ENCODE measurements around the gene STK24.
A peak's percentile ranks its signal among the peaks of the same experiment; 100 is the strongest.

STK24 gene

GRCh38 chr13:98473135-98473787, 103.6 kb downstream of the STK24 start:
- no peak for DNase-seq (ENCODE audit: low read depth)
- no peak overlapping the region for H3K4me3 ChIP-seq (ENCODE audit: low read depth, low read length)
- TF ChIP-seq, protein P1, sequence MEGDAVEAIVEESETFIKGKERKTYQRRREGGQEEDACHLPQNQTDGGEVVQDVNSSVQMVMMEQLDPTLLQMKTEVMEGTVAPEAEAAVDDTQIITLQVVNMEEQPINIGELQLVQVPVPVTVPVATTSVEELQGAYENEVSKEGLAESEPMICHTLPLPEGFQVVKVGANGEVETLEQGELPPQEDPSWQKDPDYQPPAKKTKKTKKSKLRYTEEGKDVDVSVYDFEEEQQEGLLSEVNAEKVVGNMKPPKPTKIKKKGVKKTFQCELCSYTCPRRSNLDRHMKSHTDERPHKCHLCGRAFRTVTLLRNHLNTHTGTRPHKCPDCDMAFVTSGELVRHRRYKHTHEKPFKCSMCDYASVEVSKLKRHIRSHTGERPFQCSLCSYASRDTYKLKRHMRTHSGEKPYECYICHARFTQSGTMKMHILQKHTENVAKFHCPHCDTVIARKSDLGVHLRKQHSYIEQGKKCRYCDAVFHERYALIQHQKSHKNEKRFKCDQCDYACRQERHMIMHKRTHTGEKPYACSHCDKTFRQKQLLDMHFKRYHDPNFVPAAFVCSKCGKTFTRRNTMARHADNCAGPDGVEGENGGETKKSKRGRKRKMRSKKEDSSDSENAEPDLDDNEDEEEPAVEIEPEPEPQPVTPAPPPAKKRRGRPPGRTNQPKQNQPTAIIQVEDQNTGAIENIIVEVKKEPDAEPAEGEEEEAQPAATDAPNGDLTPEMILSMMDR (IDR thresholded peaks at IDR 0.05; ENCODE audit: low read depth, low read length, missing control alignments): no peak

- H3K4me3 ChIP-seq (ENCODE audit: low read depth, low read length): no peak overlapping the region
- TF ChIP-seq, protein P1 (IDR thresholded peaks at IDR 0.05; ENCODE audit: low read depth, low read length, missing control alignments): no peak
- DNase-seq (ENCODE audit: low read depth): no peak
Measured at GRCh38 chr13:98471934-98472333, 105.0 kb downstream of the STK24 start.

DNA sequence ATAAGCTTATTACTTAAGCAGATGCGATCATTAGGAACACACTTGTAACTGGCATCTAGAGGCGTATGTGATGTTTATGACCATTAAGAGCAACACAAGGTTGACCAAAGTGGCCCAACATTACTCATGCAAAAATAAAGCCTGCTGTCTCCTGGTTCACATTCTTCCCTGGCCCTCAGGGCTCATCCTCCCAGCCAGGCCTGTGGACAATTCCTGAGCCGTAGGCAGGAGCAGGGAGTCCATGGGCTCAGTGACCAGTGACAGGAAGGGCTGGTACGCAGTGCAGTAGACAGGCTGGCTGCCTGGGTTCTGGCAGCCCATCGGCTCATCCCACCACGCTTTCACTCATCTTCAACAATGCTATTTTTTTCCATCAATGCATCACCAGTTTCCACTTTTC, 106.0 kb downstream of the STK24 start:
- H3K4me3 ChIP-seq (ENCODE audit: low read depth, low read length): no peak overlapping the region
- TF ChIP-seq, protein P1 (IDR thresholded peaks at IDR 0.05; ENCODE audit: low read depth, low read length, missing control alignments): no peak
- no peak for DNase-seq (ENCODE audit: low read depth)

- TF ChIP-seq, protein P1 (IDR thresholded peaks at IDR 0.05; ENCODE audit: low read depth, low read length, missing control alignments): no peak
- no peak for DNase-seq (ENCODE audit: low read depth)
- H3K4me3 ChIP-seq (ENCODE audit: low read depth, low read length): no peak overlapping the region
Measured at GRCh38 chr13:98468929-98469328, 108.0 kb downstream of the STK24 start.

DNA sequence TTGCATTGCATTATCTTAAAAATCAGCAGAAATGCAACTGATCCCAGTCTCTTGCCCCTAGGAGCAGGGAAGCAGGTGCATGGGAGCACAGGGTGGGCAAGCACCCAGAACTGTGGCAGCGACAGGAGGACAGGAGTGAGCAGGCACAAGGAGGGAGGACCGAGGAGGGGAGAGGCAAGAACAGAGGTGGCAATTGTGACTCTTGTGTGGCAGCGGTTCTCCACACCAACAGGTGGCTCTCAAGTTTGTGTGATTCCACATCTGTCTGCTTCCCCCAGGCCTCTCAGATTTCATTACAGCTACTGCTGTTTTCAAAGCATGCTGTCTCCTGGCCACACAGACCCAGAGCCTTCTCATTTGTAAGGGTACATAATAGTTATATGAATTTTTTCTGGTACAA, 108.5 kb downstream of the STK24 start:
- H3K4me3 ChIP-seq (ENCODE audit: low read depth, low read length): no peak overlapping the region
- DNase-seq (ENCODE audit: low read depth): no peak
- TF ChIP-seq, protein P1 (IDR thresholded peaks at IDR 0.05; ENCODE audit: low read depth, low read length, missing control alignments): peak; percentile 3

- DNase-seq (ENCODE audit: low read depth): no peak
- TF ChIP-seq, protein P1 (IDR thresholded peaks at IDR 0.05; ENCODE audit: low read depth, low read length, missing control alignments): no peak
- no peak overlapping the region for H3K4me3 ChIP-seq (ENCODE audit: low read depth, low read length)
Measured at GRCh38 chr13:98467263-98467985, 109.5 kb downstream of the STK24 start.
